Stomach (tissue), 4 donors: ENCODE results near the gene DPYSL5.

Experiments used
- CTCF ChIP-seq, 7 experiments: fragments of 450-650 bp in 4 of 7; fragments of 200-600 bp in 3 of 7; sonication (generic) in 3 of 7; IDR thresholded peaks; one replicate each; pipeline ENCODE4 v1.5.1; 2016 to 2019; ENCODE audit warnings: antibody characterized with exemption in 7 of 7, control low read depth in 2 of 7, mild to moderate bottlenecking in 1 of 7
- POLR2A ChIP-seq, 4 donors: fragments of 450-650 bp; IDR thresholded peaks; one replicate each; pipeline ENCODE4 v1.6.1; 2016; ENCODE audit warnings: antibody characterized with exemption in 4 of 4, control low read depth in 2 of 4, mild to moderate bottlenecking in 1 of 4, moderate library complexity in 1 of 4

GRCh38 chr2:26940001-26940400 lies 92.1 kb downstream of the DPYSL5 start:
- no peak for TF ChIP-seq CTCF (IDR thresholded peaks at IDR 0.05)
- no peak for TF ChIP-seq POLR2A (IDR thresholded peaks at IDR 0.05)
